Vagina (tissue), 2 donors: ENCODE results near the gene PGM1. TPM values are rescaled to one million over a fixed set of nuclear protein-coding genes. Genes with fewer than 3 reads are reported as not detected.

Experiments used
- DNase-seq, 2 donors: peaks; one replicate each; pipeline ENCODE4 v3.0.0-alpha.2; 2017; ENCODE audit errors: extremely low spot score in 2 of 2
- H3K27ac ChIP-seq: fragments of 200-600 bp; sonication (generic); one replicate; pipeline ENCODE4 v1.5.1; 2019
- H3K27me3 ChIP-seq: fragments of 200-600 bp; sonication (generic); one replicate; pipeline ENCODE4 v1.5.1; 2019
- H3K36me3 ChIP-seq, 2 donors: fragments of 200-600 bp; sonication (generic); one replicate each; pipeline ENCODE4 v1.5.1; 2017 to 2019
- H3K4me1 ChIP-seq: fragments of 200-600 bp; sonication (generic); one replicate; pipeline ENCODE4 v1.5.1; 2019
- H3K4me3 ChIP-seq, 2 donors: fragments of 200-600 bp; sonication (generic); 1 replicate in 1 of 2; 2 replicates in 1 of 2; pipeline ENCODE4 v1.5.1; 2016 to 2019
- H3K9me3 ChIP-seq: fragments of 200-600 bp; sonication (generic); one replicate; pipeline ENCODE4 v1.5.1; 2019
- POLR2A ChIP-seq, 2 donors: fragments of 450-650 bp; IDR thresholded peaks; one replicate each; pipeline ENCODE4 v1.6.1; 2017; ENCODE audit warnings: antibody characterized with exemption in 2 of 2, mild to moderate bottlenecking in 2 of 2, moderate library complexity in 2 of 2
- POLR2AphosphoS5 ChIP-seq, 2 donors: sonication (generic); formaldehyde crosslinking; IDR thresholded peaks; one replicate each; pipeline ENCODE4 v1.9.0; 2017; ENCODE audit warnings: antibody characterized with exemption in 2 of 2, mild to moderate bottlenecking in 2 of 2, low read depth in 1 of 2; ENCODE audit not compliant: insufficient read depth in 1 of 2
- intact Hi-C: fragments of 100-400 bp; cut with DNase I; formaldehyde crosslinking; loops from one replicate; pipeline ENCODE4 v1.15.1; 2023
- total RNA-seq: library from RNA; depleted of rRNA; stranded (reverse); fragments of >200 nt; gene quantifications from one replicate; pipeline ENCODE4 v1.2.3, GENCODE V29; 2016
- TF ChIP-seq, protein P1 (sequence below), 3 experiments: fragments of 450-650 bp in 2 of 3; fragments of 200-600 bp in 1 of 3; sonication (generic) in 1 of 3; IDR thresholded peaks; one replicate each; pipeline ENCODE4 v1.5.1; 2017 to 2019; ENCODE audit warnings: antibody characterized with exemption in 3 of 3, mild to moderate bottlenecking in 2 of 3, moderate library complexity in 2 of 3

PGM1 gene
- total RNA-seq, 1 donor from 2014 or later = 46.4 TPM

- H3K4me3 ChIP-seq = no peak overlapping the region
- H3K27ac ChIP-seq = no peak overlapping the region
- intact Hi-C loops = no loop called here
- no peak for DNase-seq
- H3K27me3 ChIP-seq = no peaks in the 10 kb centered on the region
- H3K4me1 ChIP-seq = no peaks in the 10 kb centered on the region
- no peaks in the 10 kb centered on the region for H3K9me3 ChIP-seq
- TF ChIP-seq, protein P1, sequence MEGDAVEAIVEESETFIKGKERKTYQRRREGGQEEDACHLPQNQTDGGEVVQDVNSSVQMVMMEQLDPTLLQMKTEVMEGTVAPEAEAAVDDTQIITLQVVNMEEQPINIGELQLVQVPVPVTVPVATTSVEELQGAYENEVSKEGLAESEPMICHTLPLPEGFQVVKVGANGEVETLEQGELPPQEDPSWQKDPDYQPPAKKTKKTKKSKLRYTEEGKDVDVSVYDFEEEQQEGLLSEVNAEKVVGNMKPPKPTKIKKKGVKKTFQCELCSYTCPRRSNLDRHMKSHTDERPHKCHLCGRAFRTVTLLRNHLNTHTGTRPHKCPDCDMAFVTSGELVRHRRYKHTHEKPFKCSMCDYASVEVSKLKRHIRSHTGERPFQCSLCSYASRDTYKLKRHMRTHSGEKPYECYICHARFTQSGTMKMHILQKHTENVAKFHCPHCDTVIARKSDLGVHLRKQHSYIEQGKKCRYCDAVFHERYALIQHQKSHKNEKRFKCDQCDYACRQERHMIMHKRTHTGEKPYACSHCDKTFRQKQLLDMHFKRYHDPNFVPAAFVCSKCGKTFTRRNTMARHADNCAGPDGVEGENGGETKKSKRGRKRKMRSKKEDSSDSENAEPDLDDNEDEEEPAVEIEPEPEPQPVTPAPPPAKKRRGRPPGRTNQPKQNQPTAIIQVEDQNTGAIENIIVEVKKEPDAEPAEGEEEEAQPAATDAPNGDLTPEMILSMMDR (IDR thresholded peaks at IDR 0.05) = no peak
- TF ChIP-seq POLR2A (IDR thresholded peaks at IDR 0.05) = no peak
- no peak for TF ChIP-seq POLR2AphosphoS5 (IDR thresholded peaks at IDR 0.05; ENCODE audit: insufficient read depth in 1 of 2, low read depth in 1 of 2)
- peaks cover 0 to 19% of the 10 kb centered on the region in 2 donors for H3K36me3 ChIP-seq
Measured at GRCh38 chr1:63640633-63641567, 47.7 kb downstream of the PGM1 start.

- H3K27ac ChIP-seq = no peak overlapping the region
- no peak for TF ChIP-seq POLR2A (IDR thresholded peaks at IDR 0.05)
- no peak for TF ChIP-seq POLR2AphosphoS5 (IDR thresholded peaks at IDR 0.05; ENCODE audit: insufficient read depth in 1 of 2, low read depth in 1 of 2)
- TF ChIP-seq, protein P1 (IDR thresholded peaks at IDR 0.05) = no peak
- H3K4me1 ChIP-seq = no peaks in the 10 kb centered on the region
- intact Hi-C loops = no loop called here
- H3K36me3 ChIP-seq = peaks cover 0 to 15% of the 10 kb centered on the region in 2 donors
- no peak for DNase-seq
- no peaks in the 10 kb centered on the region for H3K9me3 ChIP-seq
- no peaks in the 10 kb centered on the region for H3K27me3 ChIP-seq
- no peak overlapping the region for H3K4me3 ChIP-seq
Measured at GRCh38 chr1:63641615-63642014, 48.4 kb downstream of the PGM1 start.

- intact Hi-C loops = no loop called here
- no peaks in the 10 kb centered on the region for H3K9me3 ChIP-seq
- H3K4me3 ChIP-seq = no peak overlapping the region
- TF ChIP-seq, protein P1 (IDR thresholded peaks at IDR 0.05) = no peak
- no peak for TF ChIP-seq POLR2A (IDR thresholded peaks at IDR 0.05)
- no peak for TF ChIP-seq POLR2AphosphoS5 (IDR thresholded peaks at IDR 0.05; ENCODE audit: insufficient read depth in 1 of 2, low read depth in 1 of 2)
- no peaks in the 10 kb centered on the region for H3K27me3 ChIP-seq
- DNase-seq = no peak
- H3K36me3 ChIP-seq = peaks cover 0 to 13% of the 10 kb centered on the region in 2 donors
- H3K4me1 ChIP-seq = no peaks in the 10 kb centered on the region
- H3K27ac ChIP-seq = no peak overlapping the region
Measured at GRCh38 chr1:63642901-63643300, 49.7 kb downstream of the PGM1 start.

GRCh38 chr1:63643517-63643916 is 50.3 kb downstream of the PGM1 start:
- H3K4me3 ChIP-seq = no peak overlapping the region
- H3K9me3 ChIP-seq = no peaks in the 10 kb centered on the region
- intact Hi-C loops = no loop called here
- peaks cover 0 to 9% of the 10 kb centered on the region in 2 donors for H3K36me3 ChIP-seq
- no peaks in the 10 kb centered on the region for H3K27me3 ChIP-seq
- no peak overlapping the region for H3K27ac ChIP-seq
- DNase-seq = no peak
- H3K4me1 ChIP-seq = no peaks in the 10 kb centered on the region
- TF ChIP-seq, protein P1 (IDR thresholded peaks at IDR 0.05) = no peak
- TF ChIP-seq POLR2AphosphoS5 (IDR thresholded peaks at IDR 0.05; ENCODE audit: insufficient read depth in 1 of 2, low read depth in 1 of 2) (no peak), POLR2A (IDR thresholded peaks at IDR 0.05) (no peak)

DNA sequence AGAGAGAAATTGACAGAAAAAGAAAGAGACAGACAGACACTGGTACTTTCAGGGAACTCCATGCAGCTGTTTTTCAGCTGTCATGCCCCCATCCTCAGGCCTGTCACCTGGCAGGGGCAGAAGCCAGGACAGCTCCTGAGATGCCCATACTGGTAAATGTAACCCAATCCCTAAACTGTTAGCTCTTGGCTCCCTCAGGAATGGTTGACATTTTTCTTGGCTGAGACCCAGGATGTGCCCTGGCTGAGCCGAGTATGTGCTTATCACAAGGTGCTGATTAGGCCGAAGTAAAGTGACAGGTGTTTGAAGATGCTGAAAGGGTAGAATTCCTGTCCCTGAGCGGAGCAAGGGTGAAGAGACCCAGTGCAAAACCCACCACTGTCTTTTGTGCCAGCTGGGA is 50.7 kb downstream of the PGM1 start:
- H3K36me3 ChIP-seq = peaks cover 0 to 5% of the 10 kb centered on the region in 2 donors
- H3K27me3 ChIP-seq = no peaks in the 10 kb centered on the region
- intact Hi-C loops = no loop called here
- no peaks in the 10 kb centered on the region for H3K9me3 ChIP-seq
- no peaks in the 10 kb centered on the region for H3K4me1 ChIP-seq
- no peak overlapping the region for H3K4me3 ChIP-seq
- no peak overlapping the region for H3K27ac ChIP-seq
- TF ChIP-seq POLR2A (IDR thresholded peaks at IDR 0.05) = no peak
- TF ChIP-seq POLR2AphosphoS5 (IDR thresholded peaks at IDR 0.05; ENCODE audit: insufficient read depth in 1 of 2, low read depth in 1 of 2) = no peak
- TF ChIP-seq, protein P1 (IDR thresholded peaks at IDR 0.05) = no peak
- DNase-seq = no peak
